NCI-H748 (cell line): ENCODE results near the gene RHNO1.
"Not testable (repeated sequence)": the region's sequence is repeated elsewhere in the genome, so short reads cannot be mapped to it uniquely, and the experiment has no call there.

Experiments used
- DNase-seq: peaks from one replicate; lab custom pipeline; 2025; ENCODE audit not compliant: unreplicated experiment; lab: John Stamatoyannopoulos, UW

Gene RHNO1

DNA sequence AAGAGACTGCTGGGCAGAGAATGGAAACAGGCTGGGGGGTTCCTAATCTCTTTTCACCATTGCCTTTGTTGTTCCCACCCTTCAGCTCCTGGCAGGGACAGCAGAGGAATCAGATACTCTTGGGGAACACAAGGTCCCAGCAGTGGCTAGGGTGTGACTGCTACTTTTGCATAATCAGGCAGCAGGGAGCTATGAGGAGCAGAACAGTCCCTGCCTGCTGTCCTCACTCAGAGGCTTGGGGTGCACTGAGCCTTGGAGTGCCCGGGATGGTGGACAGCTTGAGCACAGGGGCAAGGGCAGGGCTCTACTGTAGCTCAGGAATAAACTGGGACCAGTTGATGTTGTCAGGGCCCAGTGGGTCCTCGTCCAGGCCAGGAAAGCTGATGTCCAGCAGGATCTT is 18.7 kb upstream of the RHNO1 start:
- no peak for DNase-seq

DNA sequence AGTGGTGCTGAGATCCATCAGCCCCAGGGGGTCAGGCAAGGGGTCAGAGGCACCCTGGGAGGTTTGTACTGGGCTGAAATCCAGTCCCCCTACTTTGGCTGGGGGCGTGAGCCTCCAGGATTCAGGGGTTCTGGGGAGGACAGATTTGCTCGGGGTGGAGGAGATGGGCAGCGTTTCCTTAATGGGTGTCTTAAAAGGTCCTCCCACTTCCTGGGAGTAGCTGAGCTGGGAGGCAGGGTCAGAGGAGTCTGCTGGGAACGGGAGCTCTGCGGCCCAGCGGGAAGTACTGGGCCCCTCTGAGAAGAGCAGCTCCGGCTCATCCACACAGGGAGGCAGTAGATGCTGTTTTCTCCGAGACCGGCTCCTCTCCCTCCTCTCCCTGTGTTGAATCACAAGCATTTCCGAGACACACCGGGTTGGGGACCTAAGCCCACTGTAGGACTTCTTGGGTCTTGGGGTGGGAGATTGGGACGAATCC is 18.0 kb upstream of the RHNO1 start:
- no peak for DNase-seq

DNA sequence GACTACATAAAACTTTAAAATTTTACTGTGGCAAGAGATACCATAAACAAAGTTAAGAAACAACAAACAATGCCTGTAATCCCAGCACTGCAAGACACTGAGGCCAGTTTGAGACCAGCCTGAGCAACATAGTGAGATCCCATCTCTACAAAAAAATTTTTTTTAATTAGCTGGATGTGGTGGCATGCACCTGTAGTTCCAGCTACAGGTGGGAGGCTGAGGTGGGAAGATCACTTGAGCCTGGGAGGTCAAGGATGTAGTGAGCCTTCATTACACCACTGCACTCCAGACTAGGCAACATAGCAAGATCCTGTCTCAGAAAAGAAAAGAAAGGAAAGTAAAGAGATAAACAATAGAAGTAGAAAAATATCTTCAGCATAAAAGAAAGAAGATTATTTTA is 16.9 kb upstream of the RHNO1 start:
- no peak for DNase-seq

DNA sequence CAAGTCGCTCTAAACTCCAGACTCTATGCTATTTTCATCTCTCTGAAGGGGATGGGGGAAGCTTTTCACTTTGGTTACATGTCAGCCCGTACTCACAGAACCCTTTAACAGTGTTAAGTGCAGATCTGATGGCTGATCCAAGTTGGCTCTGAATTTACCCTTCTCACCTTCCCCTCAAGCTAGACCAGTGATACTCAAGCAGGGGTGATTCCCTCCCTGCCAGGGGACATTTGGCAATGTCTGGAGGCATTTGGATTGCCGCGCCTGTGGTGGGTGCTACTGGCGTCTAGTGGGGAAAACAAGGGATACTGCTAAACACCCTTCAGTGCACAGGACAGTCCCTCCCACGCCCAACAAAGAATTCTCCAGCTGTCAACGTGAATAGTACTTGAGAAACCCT is 14.1 kb upstream of the RHNO1 start:
- DNase-seq = no peak

DNA sequence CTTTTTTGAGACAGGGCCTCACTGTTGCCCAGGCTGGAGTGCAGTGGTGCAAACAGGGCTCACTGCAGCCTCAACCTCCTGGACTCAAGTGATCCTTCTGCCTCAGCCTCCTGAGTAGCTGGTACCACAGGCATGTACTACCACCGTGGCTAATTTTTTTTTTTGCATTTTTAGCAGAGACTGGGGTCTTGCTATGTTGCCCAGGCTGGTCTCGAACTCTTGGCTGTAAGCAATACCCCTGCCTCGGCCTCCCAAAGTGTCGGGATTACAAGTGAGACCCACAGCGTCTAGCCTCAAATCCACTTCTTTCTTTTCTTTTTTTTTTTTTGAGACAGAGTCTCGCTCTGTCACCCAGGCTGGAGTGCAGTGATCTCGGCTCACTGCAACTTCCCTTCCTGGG is 13.6 kb upstream of the RHNO1 start:
- DNase-seq = not testable (repeated sequence)

DNA sequence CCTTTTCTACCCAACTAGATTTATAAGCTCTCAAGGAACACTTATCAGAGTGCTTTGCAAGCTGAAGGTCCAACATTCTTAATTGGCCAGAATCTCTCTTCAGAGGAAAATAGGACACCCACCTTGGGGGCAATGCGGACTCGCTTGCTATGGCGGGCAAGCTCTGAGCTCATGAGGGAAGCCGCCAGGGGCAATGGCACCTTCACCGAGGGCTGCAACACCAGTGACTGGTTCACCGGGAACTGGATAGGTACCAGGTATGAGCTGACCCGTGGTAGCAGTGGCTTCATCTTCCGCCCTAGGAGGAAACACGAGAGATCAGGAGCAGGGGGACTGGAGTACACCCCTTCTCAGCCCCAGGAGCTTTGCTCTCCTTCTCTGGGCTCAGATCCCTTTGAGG is 12.8 kb upstream of the RHNO1 start:
- DNase-seq = no peak

DNA sequence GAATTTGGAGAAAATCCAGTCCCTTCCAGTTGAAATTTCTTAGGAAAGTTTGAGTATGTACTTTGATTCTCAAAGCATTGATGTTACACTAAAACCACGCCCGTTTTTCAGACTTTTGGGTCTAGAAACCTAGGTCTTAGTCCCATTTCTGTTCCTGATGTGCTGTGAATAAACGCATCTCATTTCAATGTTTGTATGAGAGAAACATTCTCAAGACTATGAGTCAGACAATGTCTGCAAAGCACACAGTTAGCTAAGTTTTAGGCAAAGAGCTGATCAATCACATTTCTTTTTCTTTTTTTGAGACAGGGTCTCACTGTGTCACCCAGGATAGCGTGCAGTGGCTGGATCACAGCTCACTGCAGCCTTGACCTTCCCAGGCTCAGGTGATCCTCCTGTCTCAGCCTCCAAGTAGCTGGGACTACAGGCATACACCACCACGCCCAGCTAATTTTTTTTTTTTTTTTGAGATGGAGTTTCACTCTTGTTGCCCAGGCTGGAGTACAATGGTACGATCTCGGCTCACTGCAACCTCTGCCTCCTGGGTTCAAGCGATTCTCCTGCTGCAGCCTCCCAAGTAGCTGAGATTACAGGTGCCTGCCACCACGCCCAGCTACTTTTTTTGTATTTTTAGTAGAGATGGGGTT is 7.9 kb upstream of the RHNO1 start:
- not testable (repeated sequence) for DNase-seq

DNA sequence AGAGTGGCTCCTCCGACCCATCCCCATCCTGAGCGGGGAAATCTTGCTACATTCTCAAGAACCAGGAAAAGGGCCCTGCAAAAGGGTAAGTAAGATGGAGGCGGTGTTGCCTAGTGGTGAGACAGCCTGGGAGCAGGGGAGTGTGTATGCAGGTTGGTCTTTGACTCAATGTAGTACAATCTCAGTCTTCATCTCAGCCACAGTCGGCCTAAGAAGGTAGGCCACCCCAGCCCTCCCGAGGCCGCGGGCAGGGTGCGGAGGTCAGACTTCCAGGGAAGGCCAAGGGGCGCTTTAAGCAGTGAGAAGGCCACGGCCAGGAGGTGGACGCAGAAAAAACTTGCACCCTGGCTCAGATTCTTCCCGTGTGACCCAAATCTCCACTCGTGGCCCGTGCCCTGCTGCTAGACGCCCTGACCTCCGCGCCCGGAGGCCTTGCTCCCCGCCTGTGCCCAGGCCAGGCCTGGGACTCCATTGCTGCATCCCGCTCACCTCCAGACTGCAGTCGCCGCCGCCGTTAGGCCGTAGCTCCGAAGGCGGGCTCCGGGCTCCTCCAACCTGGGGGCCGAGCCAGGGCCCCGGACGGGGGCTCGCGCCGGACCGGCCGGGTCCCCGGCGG is 484 bp upstream of the RHNO1 start:
- DNase-seq = peak; percentile 56

DNA sequence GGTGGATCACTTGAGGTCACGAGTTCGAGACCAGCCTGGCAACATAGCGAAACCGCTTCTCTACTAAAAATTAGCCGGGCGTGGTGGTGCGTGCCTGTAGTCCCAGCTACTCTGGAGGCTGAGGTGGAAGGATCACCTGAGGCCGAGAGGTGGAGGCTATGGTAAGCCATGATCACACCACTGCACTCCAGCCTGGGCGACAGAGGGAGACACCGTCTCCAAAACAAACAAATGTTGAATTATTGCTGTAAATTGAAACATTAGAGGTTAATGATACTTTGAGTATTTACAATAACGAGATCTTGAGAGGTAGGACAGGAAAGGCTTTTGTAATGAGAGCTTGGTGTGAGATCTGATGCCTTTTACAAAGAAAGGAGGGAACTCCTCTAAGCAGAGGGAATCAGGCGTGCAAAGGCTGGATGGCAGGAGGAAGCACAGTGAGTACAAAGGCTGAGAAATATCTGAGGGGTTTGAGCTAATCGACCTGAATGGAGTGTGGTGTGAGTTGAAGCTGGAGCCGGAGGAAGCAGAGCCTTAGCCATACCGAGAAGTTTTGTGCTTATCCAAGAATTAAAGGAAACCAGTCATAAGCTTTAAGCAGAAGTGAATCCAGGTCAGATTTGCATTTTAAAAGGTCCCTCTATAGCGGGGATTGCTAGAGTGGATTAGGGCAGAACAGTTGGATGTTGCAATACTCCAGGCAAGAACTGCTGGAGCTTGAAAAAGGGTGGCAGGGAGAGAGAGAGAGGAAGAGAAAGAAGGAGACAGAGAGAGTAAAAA is 1.1 kb downstream of the RHNO1 start:
- DNase-seq = peak; percentile 81

DNA sequence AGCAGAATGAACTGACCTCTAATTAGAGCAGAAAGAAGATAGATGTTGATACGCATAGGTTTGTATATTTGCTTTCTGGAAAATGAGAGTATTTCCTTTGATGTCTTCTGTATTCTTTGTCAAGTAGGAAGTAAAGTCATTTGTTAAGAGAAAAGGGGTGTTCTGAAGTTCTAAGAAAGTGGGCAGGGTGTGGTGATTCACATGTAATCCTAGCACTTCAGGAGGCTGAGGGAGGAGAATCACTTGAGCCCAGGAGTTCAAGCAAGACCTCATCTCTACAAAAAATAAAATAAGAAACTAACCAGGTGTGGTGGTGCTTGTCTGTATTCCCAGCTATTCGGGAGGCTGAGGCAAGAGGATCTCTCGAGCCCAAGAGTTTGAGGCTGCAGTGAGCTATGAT is 2.8 kb downstream of the RHNO1 start:
- DNase-seq = no peak

DNA sequence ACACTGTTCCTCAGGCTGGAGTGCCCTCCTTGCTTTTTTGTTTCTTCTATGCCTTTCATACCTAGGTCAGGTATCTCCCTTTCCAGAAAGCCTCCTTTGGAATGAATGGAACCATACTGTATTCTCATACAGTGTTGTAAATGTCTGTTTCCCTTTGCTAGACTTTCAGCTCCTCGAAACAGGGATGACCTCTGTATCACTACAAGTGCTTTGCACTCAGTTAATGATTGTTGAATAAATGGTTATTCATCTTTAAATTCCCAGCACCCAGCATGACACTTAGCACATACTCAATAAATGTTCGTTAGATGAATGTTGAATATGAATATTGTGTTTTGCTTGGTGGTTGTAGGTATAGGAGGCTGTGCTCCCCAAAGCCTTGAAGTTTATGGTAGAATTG is 7.8 kb downstream of the RHNO1 start:
- no peak for DNase-seq

DNA sequence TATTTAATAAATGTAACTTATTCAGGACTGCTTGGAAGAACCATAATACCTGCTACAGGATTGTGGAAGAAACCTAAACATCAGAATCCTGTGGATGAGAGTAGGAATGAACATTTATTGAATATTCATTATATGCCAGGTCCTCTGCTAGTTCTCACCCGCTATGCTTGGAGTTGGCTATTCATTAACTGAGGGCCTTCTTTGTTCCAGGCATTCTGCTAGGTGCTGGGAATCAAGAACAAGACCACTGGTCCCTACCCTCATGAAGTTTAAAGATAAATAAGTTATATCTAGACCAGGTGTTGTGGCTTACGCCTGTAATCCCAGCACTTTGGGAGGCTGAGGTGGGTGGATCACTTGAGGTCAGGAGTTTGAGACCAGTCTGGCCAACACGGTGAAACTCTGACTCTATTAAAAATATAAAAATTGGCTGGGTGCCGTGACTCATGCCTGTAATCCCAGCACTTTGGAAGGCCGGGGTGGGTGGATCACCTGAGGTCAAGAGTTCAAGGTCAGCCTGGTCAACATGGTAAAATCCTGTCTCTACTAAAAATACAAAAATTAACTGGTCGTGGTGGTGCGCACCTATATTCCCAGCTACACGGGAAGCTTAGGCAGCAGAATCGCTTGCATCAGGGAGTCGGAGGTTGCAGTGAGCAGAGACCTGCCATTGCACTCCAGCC is 9.9 kb downstream of the RHNO1 start:
- no peak for DNase-seq

DNA sequence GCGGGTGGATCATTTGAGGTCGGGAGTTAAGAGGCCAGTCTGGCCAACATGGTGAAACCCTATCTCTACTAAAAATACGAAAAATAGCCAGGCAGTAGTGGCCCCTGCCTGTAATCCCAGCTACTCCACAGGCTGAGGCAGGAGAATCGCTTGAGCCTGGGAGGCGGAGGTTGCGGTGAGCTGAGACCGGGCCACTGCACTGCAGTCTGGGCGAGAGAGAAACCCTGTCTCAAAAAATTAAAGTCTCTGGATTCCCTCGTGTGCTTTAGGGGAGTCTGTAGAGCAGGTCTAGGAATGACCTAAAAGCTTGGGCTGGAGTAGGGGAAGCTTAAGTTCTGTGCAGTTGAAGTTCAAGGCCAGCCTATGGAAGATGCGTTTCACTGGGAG is 13.0 kb downstream of the RHNO1 start:
- DNase-seq = no peak

DNA sequence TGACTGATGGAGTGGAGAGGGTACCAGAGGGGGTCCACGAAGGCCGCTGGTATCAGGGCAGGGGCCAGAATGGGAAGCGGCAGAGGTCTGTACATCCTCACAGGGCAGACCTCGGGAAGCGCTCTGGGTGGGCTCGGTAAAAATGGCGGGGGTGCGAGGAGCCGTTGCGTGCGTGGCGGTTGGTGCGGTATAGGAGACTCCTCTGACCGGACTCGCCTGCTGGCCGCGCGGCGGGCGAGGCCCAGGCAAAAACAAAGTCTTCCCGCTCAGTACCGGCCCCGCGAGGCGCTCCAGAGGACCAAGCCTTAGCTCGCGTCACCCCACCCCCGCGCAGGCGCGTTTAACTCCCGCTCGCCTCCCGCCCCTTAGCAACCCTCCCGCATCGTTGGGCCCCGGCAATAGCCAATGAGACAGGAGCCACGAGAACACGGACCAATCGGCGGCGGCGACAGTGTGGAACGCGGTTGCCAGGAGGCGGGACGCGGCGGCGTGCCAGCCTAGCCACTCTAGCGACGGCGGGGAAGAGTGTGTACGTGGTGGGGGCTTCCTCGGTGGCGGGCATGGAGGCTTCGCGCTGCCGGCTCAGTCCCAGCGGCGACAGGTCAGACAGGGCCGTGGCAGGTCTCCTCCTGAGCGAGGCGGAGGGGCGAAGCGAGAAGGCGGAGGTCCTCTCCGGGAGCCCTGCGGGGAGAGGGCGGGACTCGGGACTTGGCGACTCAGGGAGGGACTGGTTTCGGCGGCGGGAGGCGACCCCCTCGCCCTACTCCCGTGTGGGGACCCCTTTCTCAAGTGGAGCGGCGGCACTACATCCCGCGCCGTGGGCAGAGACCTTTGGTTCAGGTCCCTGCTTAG is 13.6 kb downstream of the RHNO1 start, which contains the start of gene TULP3:
TULP3 (plus strand) TSS at position 504 of the 852 bp plus-strand sequence; CDS start at position 561, 57 bp downstream.
- peak; percentile 95 for DNase-seq

DNA sequence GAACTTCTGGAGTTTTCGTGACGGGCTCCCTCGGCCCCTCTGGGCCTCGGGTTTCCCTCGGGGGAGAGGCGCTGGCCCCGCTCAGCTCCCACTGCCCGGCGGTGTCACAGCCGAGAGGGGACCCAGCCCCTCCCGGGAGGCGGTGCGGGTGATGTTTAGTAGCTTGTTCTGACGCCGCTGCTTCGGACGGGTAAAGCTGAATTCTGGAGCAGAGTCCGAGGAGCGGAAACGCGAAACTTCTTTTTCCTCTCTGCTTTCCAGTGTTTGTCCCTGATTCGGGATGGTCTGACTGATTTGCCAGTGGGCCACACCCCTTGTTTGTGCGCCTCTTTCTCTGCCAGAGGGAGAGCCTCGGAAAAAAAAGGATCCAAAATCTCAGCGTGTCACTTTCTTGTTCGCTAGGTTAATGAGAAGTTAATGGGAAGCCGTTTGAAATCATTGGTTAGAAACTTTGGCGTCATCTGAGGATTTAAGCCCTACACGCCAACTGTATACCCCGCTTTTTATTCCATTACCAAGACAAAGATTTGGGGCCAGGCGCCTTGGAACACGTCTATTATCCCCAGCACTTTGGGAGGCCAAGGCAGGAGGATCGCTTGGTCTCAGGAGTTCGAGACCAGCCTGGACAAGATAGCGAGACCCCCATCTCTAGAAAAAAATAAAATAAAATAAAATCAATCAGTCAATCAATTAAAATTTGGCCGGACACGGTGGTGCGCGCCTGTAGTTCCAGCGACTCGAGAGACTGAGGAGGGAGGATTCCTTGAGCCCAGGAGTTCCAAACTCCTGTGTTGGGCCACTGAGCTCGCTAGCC is 14.4 kb downstream of the RHNO1 start:
- peak; percentile 60 for DNase-seq

DNA sequence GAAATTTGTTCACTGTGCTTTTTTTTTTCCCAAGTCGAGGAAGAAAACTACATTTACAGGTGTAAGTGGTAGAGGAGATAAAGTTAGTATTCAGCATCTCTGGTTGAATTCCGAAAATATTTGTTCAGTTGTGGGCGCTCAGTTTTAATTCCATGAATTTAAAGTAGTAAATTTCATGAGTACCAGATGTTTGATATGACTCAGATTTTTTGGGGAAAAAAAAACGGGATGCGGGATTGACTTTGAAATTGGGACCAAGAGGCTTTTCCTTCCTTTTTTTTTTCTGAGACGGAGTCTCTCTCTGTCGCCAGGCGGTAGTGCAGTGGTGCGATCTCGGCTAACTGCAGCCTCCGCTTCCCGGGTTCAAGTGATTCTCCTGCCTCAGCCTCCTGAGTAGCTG is 15.2 kb downstream of the RHNO1 start:
- DNase-seq = no peak

DNA sequence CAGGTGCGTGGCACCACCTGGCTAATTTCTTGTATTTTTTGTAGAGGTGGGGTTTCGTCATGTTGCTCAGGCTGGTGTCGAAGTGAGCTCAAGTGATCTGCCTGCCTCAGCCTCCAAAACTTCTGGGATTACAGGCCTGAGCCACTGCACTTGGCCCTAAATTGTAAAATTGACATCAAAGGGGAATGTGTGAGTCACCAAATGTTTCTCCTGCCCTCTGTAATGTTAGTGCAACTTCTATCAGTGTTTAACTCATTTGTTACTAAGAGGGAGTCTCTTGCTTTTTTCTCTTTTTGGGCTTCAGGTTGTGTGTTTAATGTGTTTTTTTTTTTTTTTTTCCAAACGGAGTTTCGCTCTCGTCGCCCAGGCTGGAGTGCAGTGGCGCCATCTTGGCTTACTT is 16.0 kb downstream of the RHNO1 start:
- no peak for DNase-seq

DNA sequence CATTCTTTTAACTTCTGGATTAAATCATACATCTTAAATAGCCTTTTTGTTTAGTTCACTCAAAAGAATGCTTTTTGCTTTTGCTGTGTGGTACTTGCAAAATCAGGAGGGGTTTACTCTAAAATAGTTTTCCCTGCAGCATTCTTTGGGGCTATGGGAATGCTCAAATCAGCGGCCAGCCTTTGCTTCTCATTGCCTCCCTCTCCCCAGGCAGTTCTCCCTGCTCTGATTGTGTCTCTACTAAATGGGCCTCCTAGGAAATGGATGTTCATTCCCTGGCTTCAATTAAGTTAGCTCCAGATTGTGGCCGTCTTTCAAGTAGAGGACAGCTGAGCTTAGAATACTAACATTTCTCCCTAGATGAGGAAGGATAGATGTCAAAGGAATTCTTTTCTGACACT is 18.0 kb downstream of the RHNO1 start:
- DNase-seq = no peak

DNA sequence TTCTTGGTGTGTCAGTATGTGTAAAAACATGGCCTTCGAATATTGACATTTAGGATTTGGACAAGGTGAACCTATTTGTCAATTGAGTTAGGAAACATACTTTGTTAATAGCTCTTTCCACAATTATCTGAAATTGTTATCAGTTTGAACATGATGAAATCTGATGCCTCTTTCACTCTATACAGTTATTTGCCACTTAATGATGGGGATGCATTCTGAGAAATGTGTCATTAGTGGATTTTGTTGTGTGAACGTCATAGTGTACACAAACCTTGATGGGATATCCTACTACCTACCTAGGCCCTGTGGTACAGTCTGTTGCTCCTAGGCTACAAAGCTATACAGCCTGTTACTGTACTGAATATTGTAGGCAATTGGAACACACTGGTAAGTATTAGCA is 18.5 kb downstream of the RHNO1 start:
- DNase-seq = no peak

DNA sequence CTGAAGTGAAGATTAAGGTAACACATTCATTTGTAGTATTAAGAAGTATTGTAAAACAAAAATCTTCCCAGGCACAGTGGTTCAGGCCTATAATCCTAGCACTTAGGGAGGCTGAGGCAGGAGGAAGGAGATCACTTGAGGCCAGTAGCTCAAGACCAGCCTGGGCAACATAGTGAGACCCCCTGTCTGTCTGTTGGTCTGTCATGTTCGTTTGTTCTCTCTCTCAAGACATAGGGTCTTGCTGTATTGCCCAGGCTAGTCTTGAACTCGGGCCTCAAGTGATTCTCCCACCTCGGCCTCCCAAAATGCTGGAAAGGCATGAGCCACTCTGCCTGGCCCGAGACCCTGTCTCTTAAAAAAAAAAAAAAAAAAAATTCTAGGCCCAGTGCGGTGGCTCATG is 20.4 kb downstream of the RHNO1 start:
- no peak for DNase-seq
